HuH-7.5 (cell line): Measurements from ENCODE around the gene SPOCK3.
"Not testable (repeated sequence)": the region's sequence is repeated elsewhere in the genome, so short reads cannot be mapped to it uniquely, and the experiment has no call there.

Experiments used
- DNase-seq: peaks from one replicate; pipeline ENCODE4 v3.0.0; 2011; ENCODE audit warnings: low spot score

Gene SPOCK3

GRCh38 chr4:166823126-166823525, 411.2 kb downstream of the SPOCK3 start:
- no peak for DNase-seq

- no peak for DNase-seq
Measured at GRCh38 chr4:166822386-166822785, 411.9 kb downstream of the SPOCK3 start.

GRCh38 chr4:166816890-166817289, 417.4 kb downstream of the SPOCK3 start:
- DNase-seq: no peak

GRCh38 chr4:166808380-166808779, 425.9 kb downstream of the SPOCK3 start:
- DNase-seq: no peak

GRCh38 chr4:166802346-166802745, 431.9 kb downstream of the SPOCK3 start:
- no peak for DNase-seq

GRCh38 chr4:166798126-166798525, 436.2 kb downstream of the SPOCK3 start:
- no peak for DNase-seq

GRCh38 chr4:166777760-166778159, 456.5 kb downstream of the SPOCK3 start:
- no peak for DNase-seq

GRCh38 chr4:166763018-166763417, 471.3 kb downstream of the SPOCK3 start:
- no peak for DNase-seq

GRCh38 chr4:166741742-166742141, 492.6 kb downstream of the SPOCK3 start:
- DNase-seq: no peak

GRCh38 chr4:166739215-166739614, 495.1 kb downstream of the SPOCK3 start:
- DNase-seq: not testable (repeated sequence)

GRCh38 chr4:166737430-166737829, 496.9 kb downstream of the SPOCK3 start:
- DNase-seq: no peak

- no peak for DNase-seq
Measured at GRCh38 chr4:166735553-166735952, 498.7 kb downstream of the SPOCK3 start.

GRCh38 chr4:166734797-166735196, 499.5 kb downstream of the SPOCK3 start:
- DNase-seq: no peak

- no peak for DNase-seq
Measured at GRCh38 chr4:166733686-166734085, 500.6 kb downstream of the SPOCK3 start.

- no peak for DNase-seq
Measured at GRCh38 chr4:166726832-166727231, 507.5 kb downstream of the SPOCK3 start.

- DNase-seq: no peak
Measured at GRCh38 chr4:166724369-166724768, 509.9 kb downstream of the SPOCK3 start.

- DNase-seq: no peak
Measured at GRCh38 chr4:166723532-166724140, 510.7 kb downstream of the SPOCK3 start.

- not testable (repeated sequence) for DNase-seq
Measured at GRCh38 chr4:166715748-166716713, 518.3 kb downstream of the SPOCK3 start.

- DNase-seq: no peak
Measured at GRCh38 chr4:166700592-166700991, 533.7 kb downstream of the SPOCK3 start.

GRCh38 chr4:166688835-166689234, 545.5 kb downstream of the SPOCK3 start:
- no peak for DNase-seq

GRCh38 chr4:166687828-166688227, 546.5 kb downstream of the SPOCK3 start:
- DNase-seq: no peak
